Middle frontal gyrus (tissue), 1 donor: ENCODE data around the gene TRA2B.
A peak's percentile ranks its signal among the peaks of the same experiment; 100 is the strongest.

Experiments used
- DNase-seq: peaks from one replicate; pipeline ENCODE4 v3.0.0-alpha.2; 2015; ENCODE audit warnings: low spot score; ENCODE audit errors: extremely low spot score

Gene TRA2B

GRCh38 chr3:185954366-185954723 lies 16.5 kb upstream of the TRA2B start:
- DNase-seq: no peak

GRCh38 chr3:185950728-185951127 lies 12.9 kb upstream of the TRA2B start:
- DNase-seq: no peak

GRCh38 chr3:185949515-185949914 lies 11.7 kb upstream of the TRA2B start:
- DNase-seq: no peak

GRCh38 chr3:185948292-185948691 lies 10.5 kb upstream of the TRA2B start:
- DNase-seq: no peak

- DNase-seq: no peak
Measured at GRCh38 chr3:185943760-185944106, 5.9 kb upstream of the TRA2B start.

GRCh38 chr3:185942907-185943759 lies 5.3 kb upstream of the TRA2B start:
- peak; percentile 56 for DNase-seq

- no peak for DNase-seq
Measured at GRCh38 chr3:185942396-185942795, 4.6 kb upstream of the TRA2B start.

- no peak for DNase-seq
Measured at GRCh38 chr3:185940951-185941350, 3.1 kb upstream of the TRA2B start.

GRCh38 chr3:185939721-185940120 lies 1.9 kb upstream of the TRA2B start:
- DNase-seq: no peak

- DNase-seq: no peak
Measured at GRCh38 chr3:185936814-185937688, 763 bp downstream of the TRA2B start.

GRCh38 chr3:185936273-185936629 lies 1.6 kb downstream of the TRA2B start:
- no peak for DNase-seq

GRCh38 chr3:185935465-185936272 lies 2.1 kb downstream of the TRA2B start:
- DNase-seq: no peak

- no peak for DNase-seq
Measured at GRCh38 chr3:185934767-185935464, 2.9 kb downstream of the TRA2B start.

- DNase-seq: no peak
Measured at GRCh38 chr3:185934174-185934557, 3.6 kb downstream of the TRA2B start.

- DNase-seq: no peak
Measured at GRCh38 chr3:185933374-185934173, 4.2 kb downstream of the TRA2B start.

- DNase-seq: no peak
Measured at GRCh38 chr3:185931777-185932612, 5.8 kb downstream of the TRA2B start.

- DNase-seq: no peak
Measured at GRCh38 chr3:185930393-185931107, 7.3 kb downstream of the TRA2B start.

- no peak for DNase-seq
Measured at GRCh38 chr3:185929192-185930151, 8.3 kb downstream of the TRA2B start.
